Activated naive CD4-positive, alpha-beta T cell treated with anti-CD3 and anti-CD28 coated beads for 36 hours (primary cell): ENCODE measurements around the gene CHRD. TPM values are rescaled to one million over a fixed set of nuclear protein-coding genes. Genes with fewer than 3 reads are reported as not detected.

Experiments used
- CTCF ChIA-PET: fragments of 350-600 bp; sonication (Branson Sonifier 250); formaldehyde crosslinking; loops from one replicate; lab custom pipeline; 2021; ENCODE audit warnings: antibody characterized with exemption; lab: Charles Lee
- DNase-seq: peaks from one replicate; pipeline ENCODE4 v3.0.0-alpha.2; 2020
- H3K27ac Mint-ChIP-seq: one replicate; pipeline ENCODE4 v1.8.0; 2021; ENCODE audit warnings: mild to moderate bottlenecking, mixed read lengths
- H3K27me3 Mint-ChIP-seq: one replicate; pipeline ENCODE4 v1.8.0; 2021; ENCODE audit warnings: low read depth, mixed read lengths
- H3K36me3 Mint-ChIP-seq: one replicate; pipeline ENCODE4 v1.8.0; 2021; ENCODE audit warnings: low read depth, mixed read lengths
- H3K4me1 Mint-ChIP-seq: one replicate; pipeline ENCODE4 v1.8.0; 2021; ENCODE audit warnings: low read depth, mixed read lengths
- H3K4me3 Mint-ChIP-seq: one replicate; pipeline ENCODE4 v1.8.0; 2021; ENCODE audit warnings: mild to moderate bottlenecking, moderate library complexity, mixed read lengths
- H3K9me3 Mint-ChIP-seq: one replicate; pipeline ENCODE4 v1.8.0; 2021; ENCODE audit warnings: mixed read lengths
- intact Hi-C: fragments of 100-400 bp; cut with micrococcal nuclease; formaldehyde crosslinking; loops from one replicate; pipeline ENCODE4 v1.15.1; 2023
- total RNA-seq, 2 experiments: library from RNA; stranded (reverse); gene quantifications; one replicate each; pipeline ENCODE4 v1.2.3, GENCODE V29; 2021

Gene CHRD
- total RNA-seq, 2 experiments from 2014 or later: not detected

DNA sequence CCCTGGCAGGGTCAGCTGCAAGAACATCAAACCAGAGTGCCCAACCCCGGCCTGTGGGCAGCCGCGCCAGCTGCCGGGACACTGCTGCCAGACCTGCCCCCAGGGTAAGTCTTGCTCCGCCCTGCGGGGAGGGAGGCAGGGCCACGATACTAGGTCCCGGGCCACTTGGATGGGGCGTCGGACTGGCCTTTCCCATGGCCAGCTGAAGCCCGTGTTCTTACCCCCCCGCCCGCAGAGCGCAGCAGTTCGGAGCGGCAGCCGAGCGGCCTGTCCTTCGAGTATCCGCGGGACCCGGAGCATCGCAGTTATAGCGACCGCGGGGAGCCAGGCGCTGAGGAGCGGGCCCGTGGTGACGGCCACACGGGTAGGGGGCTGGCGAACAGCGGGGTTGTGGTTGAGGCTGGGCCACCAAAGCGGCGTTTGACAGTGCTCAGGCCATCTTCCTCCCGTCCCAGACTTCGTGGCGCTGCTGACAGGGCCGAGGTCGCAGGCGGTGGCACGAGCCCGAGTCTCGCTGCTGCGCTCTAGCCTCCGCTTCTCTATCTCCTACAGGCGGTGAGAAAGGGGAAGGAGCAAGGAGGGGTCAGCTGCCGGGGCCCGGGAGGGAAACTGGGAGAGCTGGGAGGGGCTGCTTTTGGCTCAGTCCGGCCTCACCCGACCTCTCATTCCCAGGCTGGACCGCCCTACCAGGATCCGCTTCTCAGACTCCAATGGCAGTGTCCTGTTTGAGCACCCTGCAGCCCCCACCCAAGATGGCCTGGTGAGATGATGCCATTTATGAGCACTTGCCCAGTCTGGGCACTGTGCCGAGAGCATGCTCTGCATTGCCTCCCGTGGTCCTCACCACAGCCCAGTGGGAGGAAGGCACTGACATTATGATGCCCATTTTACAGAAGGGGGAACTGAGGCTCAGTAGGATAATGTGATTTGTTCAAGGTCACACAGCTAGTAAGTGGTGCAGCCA, 1.7 kb downstream of the CHRD start:
- Mint-ChIP-seq H3K27ac (no peak overlapping the region), H3K4me3 (peak overlapping the region; percentile 34), H3K36me3 (no peaks in the 10 kb centered on the region), H3K4me1 (peaks cover 6% of the 10 kb centered on the region), H3K9me3 (no peaks in the 10 kb centered on the region), H3K27me3 (peaks cover 39% of the 10 kb centered on the region)
- CTCF ChIA-PET: interaction anchor here (1.1 kb wide), 1 partner anchor 10 kb away, joined by 6 read pairs; no protein-coding TSS in a partner anchor
- DNase-seq: no peak
- intact Hi-C loops: no loop called here

- DNase-seq: no peak
- H3K4me1 Mint-ChIP-seq: peaks cover 6% of the 10 kb centered on the region
- intact Hi-C loops: no loop called here
- H3K9me3 Mint-ChIP-seq: no peaks in the 10 kb centered on the region
- no peaks in the 10 kb centered on the region for H3K36me3 Mint-ChIP-seq
- CTCF ChIA-PET: no interaction called here
- no peak overlapping the region for H3K27ac Mint-ChIP-seq
- peaks cover 39% of the 10 kb centered on the region for H3K27me3 Mint-ChIP-seq
- no peak overlapping the region for H3K4me3 Mint-ChIP-seq
Observed at GRCh38 chr3:184382326-184383032, 2.6 kb downstream of the CHRD start.

DNA sequence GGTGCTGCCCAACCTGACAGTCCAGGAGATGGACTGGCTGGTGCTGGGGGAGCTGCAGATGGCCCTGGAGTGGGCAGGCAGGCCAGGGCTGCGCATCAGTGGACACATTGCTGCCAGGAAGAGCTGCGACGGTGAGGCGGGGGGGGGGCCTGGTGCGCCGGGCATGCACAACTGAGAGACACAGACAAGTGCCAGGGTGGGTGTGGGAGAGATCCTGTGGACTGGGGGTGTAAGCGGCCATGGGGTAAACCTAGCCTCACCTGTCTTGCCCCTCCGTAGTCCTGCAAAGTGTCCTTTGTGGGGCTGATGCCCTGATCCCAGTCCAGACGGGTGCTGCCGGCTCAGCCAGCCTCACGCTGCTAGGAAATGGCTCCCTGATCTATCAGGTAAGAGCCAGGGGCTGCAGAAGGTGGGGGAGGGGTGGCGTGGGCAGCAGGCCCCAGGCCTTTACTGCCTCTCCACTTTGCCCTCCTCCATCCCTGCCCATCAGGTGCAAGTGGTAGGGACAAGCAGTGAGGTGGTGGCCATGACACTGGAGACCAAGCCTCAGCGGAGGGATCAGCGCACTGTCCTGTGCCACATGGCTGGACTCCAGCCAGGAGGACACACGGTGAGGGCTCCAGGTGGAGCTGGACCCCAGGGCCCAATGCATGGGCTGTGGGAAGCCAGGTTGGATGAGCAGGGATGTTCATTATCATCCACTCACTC, 3.3 kb downstream of the CHRD start:
- CTCF ChIA-PET: interaction anchor here (0.7 to 1.2 kb wide), 3 partner anchors 10 to 156 kb away, joined by 3 to 6 read pairs (median 5); no protein-coding TSS in a partner anchor
- no peaks in the 10 kb centered on the region for H3K36me3 Mint-ChIP-seq
- intact Hi-C loops: no loop called here

GRCh38 chr3:184384342-184384741, 4.5 kb downstream of the CHRD start:
- Mint-ChIP-seq H3K4me1 (peaks cover 3% of the 10 kb centered on the region), H3K9me3 (no peaks in the 10 kb centered on the region), H3K27ac (no peak overlapping the region), H3K27me3 (peaks cover 26% of the 10 kb centered on the region), H3K4me3 (no peak overlapping the region), H3K36me3 (no peaks in the 10 kb centered on the region)
- CTCF ChIA-PET: interaction anchor here (0.6 to 1.3 kb wide), 5 partner anchors 9 to 157 kb away, joined by 3 to 6 read pairs (median 5); no protein-coding TSS in a partner anchor
- intact Hi-C loops: no loop called here
- no peak for DNase-seq

More for the DNA sequence above, 3.3 kb downstream of the CHRD start:
- H3K4me3 Mint-ChIP-seq: no peak overlapping the region
- no peak overlapping the region for H3K27ac Mint-ChIP-seq
- no peak for DNase-seq
- H3K27me3 Mint-ChIP-seq: peaks cover 36% of the 10 kb centered on the region
- no peaks in the 10 kb centered on the region for H3K9me3 Mint-ChIP-seq
- H3K4me1 Mint-ChIP-seq: peaks cover 6% of the 10 kb centered on the region

GRCh38 chr3:184384856-184385422, 5.1 kb downstream of the CHRD start:
- no peak overlapping the region for H3K4me3 Mint-ChIP-seq
- H3K36me3 Mint-ChIP-seq: no peaks in the 10 kb centered on the region
- peaks cover 3% of the 10 kb centered on the region for H3K4me1 Mint-ChIP-seq
- no peak for DNase-seq
- CTCF ChIA-PET: interaction anchor here (0.6 to 1.3 kb wide), 4 partner anchors 13 to 158 kb away, joined by 3 to 5 read pairs (median 3); no protein-coding TSS in a partner anchor
- H3K9me3 Mint-ChIP-seq: no peaks in the 10 kb centered on the region
- no peak overlapping the region for H3K27ac Mint-ChIP-seq
- intact Hi-C loops: no loop called here
- H3K27me3 Mint-ChIP-seq: peaks cover 26% of the 10 kb centered on the region

GRCh38 chr3:184386047-184386806, 6.4 kb downstream of the CHRD start:
- Mint-ChIP-seq H3K27me3 (peaks cover 23% of the 10 kb centered on the region), H3K4me3 (no peak overlapping the region), H3K36me3 (no peaks in the 10 kb centered on the region), H3K27ac (no peak overlapping the region), H3K9me3 (no peaks in the 10 kb centered on the region), H3K4me1 (no peaks in the 10 kb centered on the region)
- CTCF ChIA-PET: no interaction called here
- no peak for DNase-seq
- intact Hi-C loops: no loop called here

GRCh38 chr3:184387174-184387714, 7.4 kb downstream of the CHRD start:
- Mint-ChIP-seq H3K9me3 (no peaks in the 10 kb centered on the region), H3K36me3 (no peaks in the 10 kb centered on the region), H3K4me1 (no peaks in the 10 kb centered on the region), H3K27ac (no peak overlapping the region), H3K4me3 (no peak overlapping the region), H3K27me3 (peaks cover 14% of the 10 kb centered on the region)
- CTCF ChIA-PET: no interaction called here
- no peak for DNase-seq
- intact Hi-C loops: no loop called here

DNA sequence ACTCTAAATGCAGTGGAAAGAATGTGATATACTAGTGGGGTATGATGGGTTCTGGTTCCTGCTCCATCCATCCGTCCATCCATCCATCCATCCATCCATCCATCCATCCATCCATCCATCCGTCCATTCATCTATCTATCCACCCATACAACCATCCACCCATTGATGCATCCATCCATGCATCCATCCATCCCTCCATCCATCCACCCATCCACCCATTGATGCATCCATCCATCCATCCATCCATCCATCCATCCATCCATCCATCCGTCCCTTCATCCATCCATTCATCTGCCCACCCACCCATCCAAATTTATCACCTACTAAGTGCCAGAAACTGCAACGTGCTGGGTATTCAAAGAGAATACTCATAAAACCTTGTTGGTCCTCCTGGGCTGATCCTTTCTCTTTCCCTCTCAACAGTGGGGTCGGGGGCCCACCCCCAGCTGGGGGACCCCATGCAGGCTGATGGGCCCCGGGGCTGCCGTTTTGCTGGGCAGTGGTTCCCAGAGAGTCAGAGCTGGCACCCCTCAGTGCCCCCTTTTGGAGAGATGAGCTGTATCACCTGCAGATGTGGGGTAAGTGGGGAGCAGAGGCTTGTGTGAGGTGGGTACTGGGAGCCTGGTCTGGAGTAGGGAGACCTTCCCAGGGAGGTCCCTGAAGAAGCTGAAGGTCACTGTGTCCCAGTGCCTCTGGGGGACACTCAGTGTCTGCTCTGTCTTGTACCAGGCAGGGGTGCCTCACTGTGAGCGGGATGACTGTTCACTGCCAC, 8.5 kb downstream of the CHRD start:
- H3K27ac Mint-ChIP-seq: no peak overlapping the region
- H3K36me3 Mint-ChIP-seq: no peaks in the 10 kb centered on the region
- CTCF ChIA-PET: interaction anchor here (1.0 kb wide), 1 partner anchor 17 kb away, joined by 6 read pairs; no protein-coding TSS in a partner anchor
- DNase-seq: no peak
- no peak overlapping the region for H3K4me3 Mint-ChIP-seq
- peaks cover 13% of the 10 kb centered on the region for H3K27me3 Mint-ChIP-seq
- intact Hi-C loops: no loop called here
- no peaks in the 10 kb centered on the region for H3K9me3 Mint-ChIP-seq
- no peaks in the 10 kb centered on the region for H3K4me1 Mint-ChIP-seq

DNA sequence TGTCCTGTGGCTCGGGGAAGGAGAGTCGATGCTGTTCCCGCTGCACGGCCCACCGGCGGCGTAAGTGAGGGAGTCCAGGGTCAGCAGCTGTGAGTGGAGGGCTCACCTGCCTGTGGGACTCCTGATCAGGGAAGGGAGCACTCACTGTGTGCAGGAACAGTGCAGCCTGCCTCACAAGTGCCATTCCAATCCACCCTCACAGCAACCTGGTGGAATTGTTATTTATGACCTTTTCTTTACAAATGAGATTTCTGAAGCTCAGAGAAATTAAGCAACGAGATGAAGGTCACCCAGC, 9.0 kb downstream of the CHRD start:
- CTCF ChIA-PET: interaction anchor here (1.0 kb wide), 1 partner anchor 17 kb away, joined by 6 read pairs; no protein-coding TSS in a partner anchor

GRCh38 chr3:184389384-184389783, 9.5 kb downstream of the CHRD start:
- Mint-ChIP-seq H3K27ac (no peak overlapping the region), H3K9me3 (no peaks in the 10 kb centered on the region), H3K27me3 (peaks cover 8% of the 10 kb centered on the region), H3K4me1 (no peaks in the 10 kb centered on the region), H3K36me3 (no peaks in the 10 kb centered on the region), H3K4me3 (no peak overlapping the region)
- no peak for DNase-seq
- CTCF ChIA-PET: interaction anchor here (1.0 kb wide), 1 partner anchor 18 kb away, joined by 6 read pairs; no protein-coding TSS in a partner anchor
- intact Hi-C loops: no loop called here

More for the DNA sequence above, 9.0 kb downstream of the CHRD start:
- no peak overlapping the region for H3K27ac Mint-ChIP-seq
- H3K4me3 Mint-ChIP-seq: no peak overlapping the region
- intact Hi-C loops: no loop called here
- no peaks in the 10 kb centered on the region for H3K4me1 Mint-ChIP-seq
- no peaks in the 10 kb centered on the region for H3K9me3 Mint-ChIP-seq
- peaks cover 12% of the 10 kb centered on the region for H3K27me3 Mint-ChIP-seq
- DNase-seq: no peak
- no peaks in the 10 kb centered on the region for H3K36me3 Mint-ChIP-seq
